Cardiac muscle cell (in vitro differentiated cells and primary cell): ENCODE results near the gene METTL14. TPM values are rescaled to one million over a fixed set of nuclear protein-coding genes. Genes with fewer than 3 reads are reported as not detected.

Source experiments
- DNase-seq, 2 donors: peaks; one replicate each; pipeline versions ENCODE4 v3.0.0 to v3.0.0-alpha.2; 2010 to 2017; ENCODE audit warnings: low read depth in 1 of 2, low spot score in 1 of 2
- H3K27ac ChIP-seq: fragments of 200-600 bp; sonication (generic); 2 replicates; pipeline ENCODE4 v1.5.1; 2016
- H3K27me3 ChIP-seq: fragments of 200-600 bp; sonication (generic); 2 replicates; pipeline ENCODE4 v1.6.0; 2016; ENCODE audit warnings: control low read depth
- H3K36me3 ChIP-seq: fragments of 200-600 bp; sonication (generic); 2 replicates; pipeline ENCODE4 v1.5.1; 2016; ENCODE audit warnings: control low read depth
- H3K4me1 ChIP-seq: fragments of 200-600 bp; sonication (generic); 2 replicates; pipeline ENCODE4 v1.8.1; 2017; ENCODE audit warnings: low read depth, mild to moderate bottlenecking, mixed run types
- H3K4me3 ChIP-seq: fragments of 200-600 bp; sonication (generic); 2 replicates; pipeline ENCODE4 v1.5.1; 2016; ENCODE audit warnings: mild to moderate bottlenecking
- H3K9me3 ChIP-seq: fragments of 200-600 bp; sonication (generic); 2 replicates; pipeline ENCODE4 v1.5.1; 2017; ENCODE audit warnings: low read depth, mild to moderate bottlenecking, control low read depth
- CTCF ChIP-seq: IDR thresholded peaks from 2 replicates; pipeline ENCODE4 v1.5.1; 2012; ENCODE audit warnings: low read depth, mild to moderate bottlenecking, low read length
- polyA plus RNA-seq: library from polyadenylated mRNA; unstranded; fragments of >200 nt; fragmentation: Nextera tagmentation; extraction: Ambion mirVana; gene quantifications from 2 replicates; pipeline ENCODE4 v1.2.1, GENCODE V29; 2016
- total RNA-seq: library from RNA; depleted of rRNA; stranded (reverse); fragments of >200 nt; gene quantifications from 2 replicates; pipeline ENCODE4 v1.2.3, GENCODE V29; 2016

The METTL14 gene
- total and polyA plus RNA-seq, 2 experiments from 2014 or later = 15.3 to 37.1 TPM

GRCh38 chr4:118729287-118730286, 44.4 kb downstream of the METTL14 start:
- DNase-seq = peak in 1 of 2 donors; percentile 59
- Histone ChIP-seq H3K4me3 (no peak overlapping the region), H3K9me3 (no peaks in the 10 kb centered on the region), H3K4me1 (no peaks in the 10 kb centered on the region), H3K36me3 (peaks cover 54% of the 10 kb centered on the region), H3K27ac (no peak overlapping the region), H3K27me3 (no peaks in the 10 kb centered on the region)
- TF ChIP-seq CTCF = no peak

GRCh38 chr4:118730683-118731082, 45.5 kb downstream of the METTL14 start:
- TF ChIP-seq CTCF = no peak
- no peak overlapping the region for H3K4me3 ChIP-seq
- H3K36me3 ChIP-seq = peaks cover 57% of the 10 kb centered on the region
- no peak for DNase-seq
- no peaks in the 10 kb centered on the region for H3K27me3 ChIP-seq
- no peaks in the 10 kb centered on the region for H3K9me3 ChIP-seq
- H3K4me1 ChIP-seq = no peaks in the 10 kb centered on the region
- H3K27ac ChIP-seq = no peak overlapping the region

GRCh38 chr4:118732591-118733330, 47.6 kb downstream of the METTL14 start:
- H3K27ac ChIP-seq = no peak overlapping the region
- peaks cover 55% of the 10 kb centered on the region for H3K36me3 ChIP-seq

GRCh38 chr4:118734491-118735205, 49.5 kb downstream of the METTL14 start:
- Histone ChIP-seq H3K27me3 (no peaks in the 10 kb centered on the region), H3K9me3 (no peaks in the 10 kb centered on the region), H3K4me3 (no peak overlapping the region), H3K27ac (no peak overlapping the region), H3K36me3 (peaks cover 55% of the 10 kb centered on the region), H3K4me1 (no peaks in the 10 kb centered on the region)
- no peak for DNase-seq
- TF ChIP-seq CTCF = no peak

More at GRCh38 chr4:118732591-118733330, 47.6 kb downstream of the METTL14 start:
- H3K27me3 ChIP-seq = no peaks in the 10 kb centered on the region
- no peaks in the 10 kb centered on the region for H3K4me1 ChIP-seq
- TF ChIP-seq CTCF = no peak
- no peak for DNase-seq
- no peaks in the 10 kb centered on the region for H3K9me3 ChIP-seq
- H3K4me3 ChIP-seq = no peak overlapping the region

- Histone ChIP-seq H3K4me1 (peaks cover 9% of the 10 kb centered on the region), H3K4me3 (no peak overlapping the region), H3K27me3 (no peaks in the 10 kb centered on the region), H3K9me3 (no peaks in the 10 kb centered on the region), H3K27ac (no peak overlapping the region), H3K36me3 (peaks cover 53% of the 10 kb centered on the region)
- TF ChIP-seq CTCF = no peak
- no peak for DNase-seq
These were observed 51.7 kb downstream of the METTL14 start for GRCh38 chr4:118736900-118737299.
